OCI-LY1 (cell line): ENCODE data around the gene DCAF5.

ENCODE experiments used
- H2AFZ ChIP-seq: fragments of 200-600 bp; sonication (generic), shearing (Covaris generic); 2 replicates; pipeline ENCODE4 v1.6.0; 2014; ENCODE audit warnings: antibody characterized with exemption, mild to moderate bottlenecking, low read length
- H3F3A ChIP-seq: fragments of 200-600 bp; sonication (generic), shearing (Covaris generic); 2 replicates; pipeline ENCODE4 v1.6.0; 2014; ENCODE audit warnings: mild to moderate bottlenecking, antibody characterized with exemption, low read length, moderate library complexity; ENCODE audit not compliant: insufficient read depth
- H3K27ac ChIP-seq: fragments of 200-600 bp; sonication (generic); 2 replicates; pipeline ENCODE4 v1.5.1; 2014; ENCODE audit warnings: low read length, mixed run types, mild to moderate bottlenecking, low read depth; ENCODE audit not compliant: poor library complexity, severe bottlenecking
- H3K27me3 ChIP-seq: fragments of 200-600 bp; sonication (generic); 2 replicates; pipeline ENCODE4 v1.6.0; 2014; ENCODE audit warnings: antibody characterized with exemption, mild to moderate bottlenecking, low read length, moderate library complexity; ENCODE audit not compliant: insufficient read depth
- H3K36me3 ChIP-seq: fragments of 200-600 bp; sonication (generic); 2 replicates; pipeline ENCODE4 v1.6.1; 2014; ENCODE audit warnings: mild to moderate bottlenecking, antibody characterized with exemption, low read length, moderate library complexity, mixed read lengths; ENCODE audit not compliant: insufficient read depth
- H3K4me1 ChIP-seq: fragments of 200-600 bp; sonication (generic); 2 replicates; pipeline ENCODE4 v1.5.1; 2014; ENCODE audit warnings: mild to moderate bottlenecking, low read length, moderate library complexity; ENCODE audit not compliant: insufficient read depth, severe bottlenecking
- H3K4me2 ChIP-seq: fragments of 200-600 bp; sonication (generic), shearing (Covaris generic); 2 replicates; pipeline ENCODE4 v1.6.1; 2014; ENCODE audit warnings: low read length
- H3K4me3 ChIP-seq: fragments of 200-600 bp; sonication (generic); 2 replicates; pipeline ENCODE4 v1.5.1; 2014; ENCODE audit warnings: low read length, low read depth, mild to moderate bottlenecking, mixed read lengths; ENCODE audit not compliant: poor library complexity, severe bottlenecking
- H3K79me2 ChIP-seq: fragments of 200-600 bp; shearing (Covaris generic); 2 replicates; pipeline ENCODE4 v1.6.1; 2016; ENCODE audit warnings: mixed run types, low read length, mixed read lengths; ENCODE audit not compliant: insufficient read depth
- H3K9ac ChIP-seq: fragments of 200-600 bp; sonication (generic), shearing (Covaris generic); 2 replicates; pipeline ENCODE4 v1.6.1; 2014; ENCODE audit warnings: mild to moderate bottlenecking, low read length, mixed read lengths
- H3K9me2 ChIP-seq: fragments of 200-600 bp; sonication (generic), shearing (Covaris generic); 2 replicates; pipeline ENCODE4 v1.6.1; 2014; ENCODE audit warnings: low read depth, mild to moderate bottlenecking, low read length, mixed read lengths
- H3K9me3 ChIP-seq: fragments of 200-600 bp; shearing (Covaris generic); 2 replicates; pipeline ENCODE4 v1.6.1; 2014; ENCODE audit warnings: low read length, mixed read lengths
- H4K20me1 ChIP-seq: fragments of 200-600 bp; sonication (generic), shearing (Covaris generic); 2 replicates; pipeline ENCODE4 v1.6.0; 2016; ENCODE audit warnings: mild to moderate bottlenecking, low read length; ENCODE audit not compliant: insufficient read depth
- CTCF ChIP-seq: fragments of 200-600 bp; sonication (generic), shearing (Covaris generic); IDR thresholded peaks from 2 replicates; pipeline ENCODE4 v1.5.1; 2017; ENCODE audit warnings: mild to moderate bottlenecking, antibody characterized with exemption, low read length, moderate library complexity, mixed read lengths
- EZH2 ChIP-seq: fragments of 200-600 bp; sonication (generic), shearing (Covaris generic); IDR thresholded peaks from 2 replicates; pipeline ENCODE4 v1.8.0; 2017; ENCODE audit warnings: borderline replicate concordance, mixed run types, mild to moderate bottlenecking, antibody characterized with exemption, low read length, moderate library complexity, mixed read lengths

Gene DCAF5

GRCh38 chr14:69142101-69142500, 10.8 kb downstream of the DCAF5 start:
- Histone ChIP-seq H3F3A (no peaks in the 10 kb centered on the region), H3K36me3 (peaks cover 23% of the 10 kb centered on the region; the same call in 1 of the 2 replicates), H3K27ac (no peak overlapping the region), H3K79me2 (peaks cover 36% of the 10 kb centered on the region), H3K9me2 (no peaks in the 10 kb centered on the region), H3K9ac (no peak overlapping the region), H3K9me3 (no peaks in the 10 kb centered on the region), H3K4me1 (peaks cover 19% of the 10 kb centered on the region), H3K27me3 (no peaks in the 10 kb centered on the region), H4K20me1 (no peaks in the 10 kb centered on the region), H3K4me2 (no peak overlapping the region), H3K4me3 (no peak overlapping the region), H2AFZ (no peak overlapping the region)
- TF ChIP-seq EZH2 (no peak), CTCF (no peak)

- no peak overlapping the region for H3K4me3 ChIP-seq
- TF ChIP-seq EZH2 (no peak), CTCF (no peak)
- H2AFZ ChIP-seq: no peak overlapping the region
- no peaks in the 10 kb centered on the region for H3K9me2 ChIP-seq
- peaks cover 38% of the 10 kb centered on the region for H3K79me2 ChIP-seq
- peaks cover 20% of the 10 kb centered on the region; the same call in 1 of the 2 replicates for H3K36me3 ChIP-seq
- H3K27ac ChIP-seq: no peak overlapping the region
- no peak overlapping the region for H3K4me2 ChIP-seq
- no peaks in the 10 kb centered on the region for H3F3A ChIP-seq
- H4K20me1 ChIP-seq: no peaks in the 10 kb centered on the region
- H3K9ac ChIP-seq: no peak overlapping the region
- no peaks in the 10 kb centered on the region for H3K27me3 ChIP-seq
- H3K9me3 ChIP-seq: no peaks in the 10 kb centered on the region
- peaks cover 19% of the 10 kb centered on the region for H3K4me1 ChIP-seq
These were observed 11.4 kb downstream of the DCAF5 start for GRCh38 chr14:69141550-69141949.

GRCh38 chr14:69139743-69140142, 13.2 kb downstream of the DCAF5 start:
- Histone ChIP-seq H3K9me2 (no peaks in the 10 kb centered on the region), H3K27me3 (no peaks in the 10 kb centered on the region), H3K36me3 (peaks cover 11% of the 10 kb centered on the region; the same call in 1 of the 2 replicates), H3K4me3 (no peak overlapping the region), H2AFZ (no peak overlapping the region), H3F3A (no peaks in the 10 kb centered on the region), H3K9ac (no peak overlapping the region), H3K27ac (no peak overlapping the region), H3K79me2 (peaks cover 35% of the 10 kb centered on the region), H3K4me1 (peaks cover 19% of the 10 kb centered on the region), H3K4me2 (no peak overlapping the region), H3K9me3 (no peaks in the 10 kb centered on the region), H4K20me1 (no peaks in the 10 kb centered on the region)
- TF ChIP-seq CTCF (no peak), EZH2 (no peak)
